HepG2 (cell line): ENCODE measurements around the gene TLL2. TPM values are rescaled to one million over a fixed set of nuclear protein-coding genes. Genes with fewer than 3 reads are reported as not detected.

Experiments used
- ATAC-seq: fragments of 200-7000 bp; cut with Tn5 transposase; 3 replicates; pipeline ENCODE4 v1.9.1; 2020; ENCODE audit warnings: mild to moderate bottlenecking, moderate library complexity
- BruUV-seq: library from RNA; stranded (reverse); fragments of 400-500 nt; replicated peaks from 2 replicates; lab custom pipeline; 2021; lab: Mats Ljungman, UMichigan
- CTCF ChIA-PET: fragments of 300-600 bp; formaldehyde crosslinking; extraction: SDS; loops from one replicate; lab custom pipeline; 2021; ENCODE audit warnings: low total read pairs, inconsistent platforms, low intra/inter-chr PET ratio; lab: Yijun Ruan, JAX
- POLR2A ChIA-PET: fragments of 350-600 bp; sonication (Branson Sonifier 250); formaldehyde crosslinking; loops from one replicate; lab custom pipeline; 2020; ENCODE audit warnings: antibody characterized with exemption, inconsistent platforms; lab: Yijun Ruan, JAX
- DNase-seq: peaks from one replicate; pipeline ENCODE4 v3.0.0-alpha.2; 2015; ENCODE audit warnings: low spot score
- FAIRE-seq: peaks from 3 replicates; lab custom pipeline; 2011; peaks lifted over from hg19 to GRCh38; lab: Jason Lieb, UNC
- H2AFZ ChIP-seq: one replicate; pipeline ENCODE4 v1.6.1; 2011; ENCODE audit warnings: low read length, inconsistent platforms
- H3K27ac ChIP-seq: fragments of 300-600 bp; 3 replicates; pipeline ENCODE4 v1.8.0; 2011; ENCODE audit warnings: mixed run types, mild to moderate bottlenecking, mixed read lengths, low read length, inconsistent platforms; ENCODE audit not compliant: insufficient read depth; ENCODE audit errors: extremely low read length
- H3K27me3 ChIP-seq, 2 experiments: fragments of 200-600 bp in 1 of 2; 2 replicates in 1 of 2; 3 replicates in 1 of 2; pipeline versions ENCODE4 v1.6.0 to v1.8.0; 2011; ENCODE audit warnings: low read length in 2 of 2, mild to moderate bottlenecking in 2 of 2, moderate library complexity in 2 of 2, inconsistent platforms in 1 of 2; ENCODE audit not compliant: insufficient read depth in 2 of 2, control insufficient read depth in 1 of 2
- H3K36me3 ChIP-seq, 2 experiments: fragments of 200-600 bp in 1 of 2; replicated peaks in 1 of 2; 2 replicates in 1 of 2; 3 replicates in 1 of 2; pipeline versions ENCODE4 v1.5.1 to v1.8.0; 2011; ENCODE audit warnings: low read length in 2 of 2, inconsistent platforms in 1 of 2; ENCODE audit not compliant: insufficient read depth in 2 of 2, control insufficient read depth in 1 of 2
- H3K4me1 ChIP-seq: 2 replicates; pipeline ENCODE4 v1.5.1; 2012; ENCODE audit warnings: low read length, inconsistent platforms; ENCODE audit not compliant: insufficient read depth
- H3K4me2 ChIP-seq: 2 replicates; pipeline ENCODE4 v1.6.0; 2011; ENCODE audit warnings: low read depth, low read length, inconsistent platforms
- H3K4me3 ChIP-seq, 3 experiments: fragments of 200-600 bp in 1 of 3; sonication (generic), shearing (Covaris generic) in 1 of 3; replicated peaks in 1 of 3; 2 replicates each; pipeline ENCODE4 v1.5.1; 2011 to 2016; ENCODE audit warnings: low read length in 3 of 3, inconsistent platforms in 2 of 3, low read depth in 2 of 3, mild to moderate bottlenecking in 2 of 3, control low read depth in 1 of 3, mixed read lengths in 1 of 3; ENCODE audit not compliant: insufficient read depth in 1 of 3
- H3K79me2 ChIP-seq: one replicate; pipeline ENCODE4 v1.6.1; 2011; ENCODE audit warnings: low read length, inconsistent platforms; ENCODE audit not compliant: insufficient read depth
- H3K9ac ChIP-seq: 2 replicates; pipeline ENCODE4 v1.6.0; 2011; ENCODE audit warnings: mild to moderate bottlenecking, low read depth, low read length, inconsistent platforms; ENCODE audit not compliant: insufficient read depth
- H3K9me3 ChIP-seq: 2 replicates; pipeline ENCODE4 v1.5.1; 2012; ENCODE audit warnings: mild to moderate bottlenecking, low read length
- H4K20me1 ChIP-seq: 2 replicates; pipeline ENCODE4 v1.6.0; 2011; ENCODE audit warnings: inconsistent platforms, mild to moderate bottlenecking, low read length, moderate library complexity; ENCODE audit not compliant: insufficient read depth
- ADNP ChIP-seq: sonication (generic); formaldehyde crosslinking; IDR thresholded peaks from 2 replicates; pipeline ENCODE4 v1.4.0; 2020; ENCODE audit warnings: missing genetic modification reagents
- BRCA1 ChIP-seq: sonication (generic); formaldehyde crosslinking; IDR thresholded peaks from 2 replicates; pipeline ENCODE4 v1.4.0; 2020; ENCODE audit warnings: missing genetic modification reagents
- MNT ChIP-seq: fragments of 450-650 bp; IDR thresholded peaks from 2 replicates; pipeline ENCODE4 v1.6.1; 2016
- PHF20 ChIP-seq: sonication (generic); formaldehyde crosslinking; IDR thresholded peaks from 2 replicates; pipeline ENCODE4 v1.5.0; 2020; ENCODE audit warnings: mild to moderate bottlenecking, missing genetic modification reagents
- RAD21 ChIP-seq: fragments of 450-650 bp; formaldehyde crosslinking; IDR thresholded peaks from 2 replicates; pipeline ENCODE4 v1.5.0; 2020; ENCODE audit warnings: mild to moderate bottlenecking
- RBFOX2 ChIP-seq: fragments of 200-400 bp; formaldehyde crosslinking; IDR thresholded peaks from 2 replicates; pipeline ENCODE4 v1.6.1; 2017; ENCODE audit warnings: low read depth, mild to moderate bottlenecking, low read length
- SMC3 ChIP-seq: IDR thresholded peaks from 2 replicates; pipeline ENCODE4 v1.6.1; 2011; ENCODE audit warnings: low read length, improper control_type of control experiment
- STAG1 ChIP-seq: sonication (generic); formaldehyde crosslinking; IDR thresholded peaks from 2 replicates; pipeline ENCODE4 v1.4.0; 2020; ENCODE audit warnings: missing genetic modification reagents
- TAF15 ChIP-seq: fragments of 200-400 bp; formaldehyde crosslinking; IDR thresholded peaks from one replicate; pipeline ENCODE4 v1.6.1; 2018; ENCODE audit warnings: mild to moderate bottlenecking, low read depth, low read length; ENCODE audit not compliant: poor library complexity, severe bottlenecking
- U2AF1 ChIP-seq: fragments of 200-400 bp; formaldehyde crosslinking; optimal IDR thresholded peaks from 2 replicates; pipeline ENCODE3; 2017; ENCODE audit warnings: mild to moderate bottlenecking, low read depth, low read length
- ZNF652 ChIP-seq: IDR thresholded peaks from 2 replicates; pipeline ENCODE4 v1.6.1; 2016; ENCODE audit warnings: low read depth, borderline replicate concordance
- WGBS: methylation state at CpG from one replicate; pipeline ENCODE4 v1.1.6; 2017; ENCODE audit warnings: low lambda C conversion rate; 5-methylcytosine and 5-hydroxymethylcytosine counted together
- in situ Hi-C: cut with HindIII; loops from 2 replicates; pipeline ENCODE4 v1.10.0; 2017; ENCODE audit warnings: low pct_unique_long_range_greater_than_20kb; ENCODE audit not compliant: extremely low pct_ligation_motif_present
- intact Hi-C: fragments of 100-400 bp; cut with micrococcal nuclease; formaldehyde crosslinking; loops from one replicate; pipeline ENCODE4 v1.10.0; 2022; ENCODE audit not compliant: unreplicated experiment
- polyA plus RNA-seq, 8 experiments: library from polyadenylated mRNA; depleted of rRNA in 3 of 8; stranded (reverse) in 7 of 8; unstranded in 1 of 8; fragments of >200 nt; fragmentation: Illumina TruSeq in 4 of 8; extraction: Trizol in 4 of 8; gene quantifications; 2 replicates each; pipeline versions ENCODE4 v1.2.1 to v1.2.3, GENCODE V29; 2011 to 2016; ENCODE audit warnings: low read depth in 4 of 8, missing spikeins in 1 of 8, mixed read lengths in 1 of 8; ENCODE audit not compliant: insufficient read depth in 1 of 8
- total RNA-seq, 5 experiments: library from RNA; depleted of rRNA; stranded (reverse); fragments of >200 nt; fragmentation: Illumina TruSeq; extraction: Trizol; gene quantifications; 2 replicates each; pipeline ENCODE4 v1.2.3, GENCODE V29; 2016; ENCODE audit warnings: low read depth in 1 of 5
- TF ChIP-seq, protein P1 (sequence below): sonication (generic); formaldehyde crosslinking; IDR thresholded peaks from 2 replicates; pipeline ENCODE4 v1.4.0; 2020; ENCODE audit warnings: mild to moderate bottlenecking, missing genetic modification reagents
- TF ChIP-seq, protein P2 (sequence below): sonication (generic); formaldehyde crosslinking; IDR thresholded peaks from 2 replicates; pipeline ENCODE4 v1.5.0; 2020; ENCODE audit warnings: mild to moderate bottlenecking, missing genetic modification reagents, moderate library complexity

The TLL2 gene
- total and polyA plus RNA-seq, 2 of the 13 experiments (the other 11 are each of a cell fraction or from before 2014, with no cell fraction given): 0.09 TPM; not detected in 1

DNA sequence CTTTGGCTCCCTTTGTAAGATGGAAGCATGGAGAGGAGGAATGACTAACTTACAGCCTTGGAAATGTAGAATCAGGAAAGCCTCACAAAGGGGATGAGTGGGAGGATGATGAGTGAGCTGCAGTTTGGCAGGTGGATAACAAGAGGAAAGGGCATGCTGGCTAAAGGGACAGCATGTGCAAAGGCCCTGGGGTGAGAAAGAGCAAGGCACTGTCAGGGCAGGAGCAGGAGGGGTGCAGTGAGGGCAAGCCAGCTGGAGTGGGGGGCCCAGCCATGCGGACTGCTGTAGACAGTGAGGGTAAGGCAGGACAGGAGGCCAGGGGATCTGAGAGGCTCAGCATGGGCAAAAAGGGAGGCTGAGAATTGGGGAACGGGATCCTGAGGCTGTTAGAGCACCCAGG is 20.5 kb downstream of the TLL2 start:
- 13% methylated on average over 2 of the region's 2 CpGs for WGBS
- intact Hi-C loops (no loop called here), in situ Hi-C loops (no loop called here)
- no peak overlapping the region for H3K4me2 ChIP-seq
- DNase-seq (no peak), FAIRE-seq (no peak), ATAC-seq (no peak)
- H3K79me2 ChIP-seq: no peaks in the 10 kb centered on the region
- TF ChIP-seq ADNP (CRISPR knock-in tag) (no peak), PHF20 (CRISPR knock-in tag) (no peak), BRCA1 (CRISPR knock-in tag) (no peak), RBFOX2 (no peak)
- H3K9ac ChIP-seq: no peak overlapping the region
- no peaks in the 10 kb centered on the region for H3K36me3 ChIP-seq
- POLR2A ChIA-PET: no interaction called here
- H3K4me3 ChIP-seq: no peak overlapping the region
- CTCF ChIA-PET: no interaction called here
- no peak overlapping the region for H2AFZ ChIP-seq
- no peaks in the 10 kb centered on the region for H4K20me1 ChIP-seq
- no peaks in the 10 kb centered on the region for H3K4me1 ChIP-seq
- BruUV-seq: no TSS peak
- H3K27ac ChIP-seq: no peak overlapping the region
- H3K9me3 ChIP-seq: no peaks in the 10 kb centered on the region
- H3K27me3 ChIP-seq: peaks cover 5 to 33% of the 10 kb centered on the region in 2 experiments; a peak in 4 of 5 replicates

DNA sequence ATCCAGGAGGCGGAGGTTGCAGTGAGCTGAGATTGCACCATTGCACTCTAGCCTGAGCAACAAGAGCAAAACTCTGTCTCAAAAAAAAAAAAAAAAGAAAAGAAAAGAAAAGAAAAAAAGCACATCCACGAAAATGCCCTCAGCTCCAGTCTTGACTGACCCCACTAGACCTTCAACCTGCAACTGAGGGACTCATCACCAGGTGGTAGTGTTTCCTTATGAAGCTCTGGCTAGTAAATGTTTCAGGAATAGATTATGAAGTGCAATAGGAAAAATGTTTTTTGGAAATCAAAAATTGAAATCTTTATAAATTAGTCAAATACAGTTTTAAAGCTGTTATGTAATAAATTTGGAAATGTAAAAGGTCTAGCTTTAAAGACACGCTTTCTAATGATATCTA is 22.4 kb downstream of the TLL2 start:
- WGBS: 27% methylated on average over 3 of the region's 3 CpGs
- TF ChIP-seq MNT (no peak), ZNF652 (CRISPR knock-in tag) (no peak), SMC3 (peak; percentile 69), TAF15 (no peak), U2AF1 (no peak), STAG1 (CRISPR knock-in tag) (peak; percentile 73), RAD21 (peak; percentile 37; the same call in 1 of the 2 replicates)
- TF ChIP-seq, protein P1, sequence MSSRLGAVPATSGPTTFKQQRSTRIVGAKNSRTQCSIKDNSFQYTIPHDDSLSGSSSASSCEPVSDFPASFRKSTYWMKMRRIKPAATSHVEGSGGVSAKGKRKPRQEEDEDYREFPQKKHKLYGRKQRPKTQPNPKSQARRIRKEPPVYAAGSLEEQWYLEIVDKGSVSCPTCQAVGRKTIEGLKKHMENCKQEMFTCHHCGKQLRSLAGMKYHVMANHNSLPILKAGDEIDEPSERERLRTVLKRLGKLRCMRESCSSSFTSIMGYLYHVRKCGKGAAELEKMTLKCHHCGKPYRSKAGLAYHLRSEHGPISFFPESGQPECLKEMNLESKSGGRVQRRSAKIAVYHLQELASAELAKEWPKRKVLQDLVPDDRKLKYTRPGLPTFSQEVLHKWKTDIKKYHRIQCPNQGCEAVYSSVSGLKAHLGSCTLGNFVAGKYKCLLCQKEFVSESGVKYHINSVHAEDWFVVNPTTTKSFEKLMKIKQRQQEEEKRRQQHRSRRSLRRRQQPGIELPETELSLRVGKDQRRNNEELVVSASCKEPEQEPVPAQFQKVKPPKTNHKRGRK: no peak
- TF ChIP-seq, protein P2, sequence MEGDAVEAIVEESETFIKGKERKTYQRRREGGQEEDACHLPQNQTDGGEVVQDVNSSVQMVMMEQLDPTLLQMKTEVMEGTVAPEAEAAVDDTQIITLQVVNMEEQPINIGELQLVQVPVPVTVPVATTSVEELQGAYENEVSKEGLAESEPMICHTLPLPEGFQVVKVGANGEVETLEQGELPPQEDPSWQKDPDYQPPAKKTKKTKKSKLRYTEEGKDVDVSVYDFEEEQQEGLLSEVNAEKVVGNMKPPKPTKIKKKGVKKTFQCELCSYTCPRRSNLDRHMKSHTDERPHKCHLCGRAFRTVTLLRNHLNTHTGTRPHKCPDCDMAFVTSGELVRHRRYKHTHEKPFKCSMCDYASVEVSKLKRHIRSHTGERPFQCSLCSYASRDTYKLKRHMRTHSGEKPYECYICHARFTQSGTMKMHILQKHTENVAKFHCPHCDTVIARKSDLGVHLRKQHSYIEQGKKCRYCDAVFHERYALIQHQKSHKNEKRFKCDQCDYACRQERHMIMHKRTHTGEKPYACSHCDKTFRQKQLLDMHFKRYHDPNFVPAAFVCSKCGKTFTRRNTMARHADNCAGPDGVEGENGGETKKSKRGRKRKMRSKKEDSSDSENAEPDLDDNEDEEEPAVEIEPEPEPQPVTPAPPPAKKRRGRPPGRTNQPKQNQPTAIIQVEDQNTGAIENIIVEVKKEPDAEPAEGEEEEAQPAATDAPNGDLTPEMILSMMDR: peak; percentile 65
- Histone ChIP-seq H2AFZ (no peak overlapping the region), H3K4me2 (no peak overlapping the region), H3K79me2 (no peaks in the 10 kb centered on the region), H3K27ac (no peak overlapping the region), H3K9ac (no peak overlapping the region), H3K9me3 (no peaks in the 10 kb centered on the region), H4K20me1 (no peaks in the 10 kb centered on the region), H3K27me3 (peaks cover 5 to 34% of the 10 kb centered on the region in 2 experiments; a peak in 4 of 5 replicates), H3K4me1 (no peaks in the 10 kb centered on the region), H3K36me3 (no peaks in the 10 kb centered on the region), H3K4me3 (no peak overlapping the region)
- no peak for FAIRE-seq
- no TSS peak for BruUV-seq
- ATAC-seq: peak; percentile 61
- in situ Hi-C loops (no loop called here), intact Hi-C loops (loop anchor here (1.0 kb wide), 1 partner anchor 20 kb away; no protein-coding TSS in a partner anchor)
- ChIA-PET POLR2A (no interaction called here), CTCF (interaction anchor here (1.3 kb wide), 1 partner anchor 20 kb away, joined by 8 read pairs; no protein-coding TSS in a partner anchor)
- no peak for DNase-seq
